Activated CD4-positive, alpha-beta T cell treated with anti-CD3 and anti-CD28 coated beads, Interleukin-2, amount 10 ng/mL, durations not matched to agents 7 days and 5 days (primary cell): ENCODE results near the gene TMPRSS9. TPM values are rescaled to one million over a fixed set of nuclear protein-coding genes. Genes with fewer than 3 reads are reported as not detected.
"Not testable (repeated sequence)": the region's sequence is repeated elsewhere in the genome, so short reads cannot be mapped to it uniquely, and the experiment has no call there.

Source experiments
- CTCF ChIA-PET: fragments of 350-600 bp; sonication (Branson Sonifier 250); formaldehyde crosslinking; loops from one replicate; lab custom pipeline; 2021; ENCODE audit warnings: antibody characterized with exemption; lab: Charles Lee
- POLR2A ChIA-PET: fragments of 350-600 bp; sonication (Branson Sonifier 250); formaldehyde crosslinking; loops from one replicate; lab custom pipeline; 2021; ENCODE audit warnings: antibody characterized with exemption; lab: Charles Lee
- DNase-seq: peaks from one replicate; pipeline ENCODE4 v3.0.0-alpha.2; 2020
- H3K27ac Mint-ChIP-seq: one replicate; pipeline ENCODE4 v1.8.0; 2021; ENCODE audit warnings: mild to moderate bottlenecking, moderate library complexity, mixed read lengths
- H3K27me3 Mint-ChIP-seq: one replicate; pipeline ENCODE4 v1.8.0; 2021; ENCODE audit warnings: mixed read lengths
- H3K36me3 Mint-ChIP-seq: one replicate; pipeline ENCODE4 v1.8.0; 2021; ENCODE audit warnings: low read depth, mixed read lengths
- H3K4me1 Mint-ChIP-seq: one replicate; pipeline ENCODE4 v1.8.0; 2021; ENCODE audit warnings: mixed read lengths
- H3K4me3 Mint-ChIP-seq: one replicate; pipeline ENCODE4 v1.8.0; 2021; ENCODE audit warnings: mild to moderate bottlenecking, moderate library complexity, mixed read lengths
- H3K9me3 Mint-ChIP-seq: one replicate; pipeline ENCODE4 v1.8.0; 2021; ENCODE audit warnings: mixed read lengths
- total RNA-seq, 2 experiments: library from RNA; stranded (reverse); gene quantifications; one replicate each; pipeline ENCODE4 v1.2.3, GENCODE V29; 2021

Gene TMPRSS9
- total RNA-seq, 2 experiments from 2014 or later = not detected

- Mint-ChIP-seq H3K27me3 (no peaks in the 10 kb centered on the region), H3K9me3 (no peaks in the 10 kb centered on the region), H3K27ac (no peak overlapping the region), H3K4me3 (no peak overlapping the region), H3K4me1 (peaks cover 25% of the 10 kb centered on the region), H3K36me3 (peaks cover 13% of the 10 kb centered on the region)
- no peak for DNase-seq
- CTCF ChIA-PET = interaction anchor here (0.8 to 2.1 kb wide), 3 partner anchors 10 to 297 kb away, joined by 3 to 7 read pairs (median 3); no protein-coding TSS in a partner anchor
- POLR2A ChIA-PET = no interaction called here
Measured at GRCh38 chr19:2453431-2454025, 93.5 kb downstream of the TMPRSS9 start.

DNA sequence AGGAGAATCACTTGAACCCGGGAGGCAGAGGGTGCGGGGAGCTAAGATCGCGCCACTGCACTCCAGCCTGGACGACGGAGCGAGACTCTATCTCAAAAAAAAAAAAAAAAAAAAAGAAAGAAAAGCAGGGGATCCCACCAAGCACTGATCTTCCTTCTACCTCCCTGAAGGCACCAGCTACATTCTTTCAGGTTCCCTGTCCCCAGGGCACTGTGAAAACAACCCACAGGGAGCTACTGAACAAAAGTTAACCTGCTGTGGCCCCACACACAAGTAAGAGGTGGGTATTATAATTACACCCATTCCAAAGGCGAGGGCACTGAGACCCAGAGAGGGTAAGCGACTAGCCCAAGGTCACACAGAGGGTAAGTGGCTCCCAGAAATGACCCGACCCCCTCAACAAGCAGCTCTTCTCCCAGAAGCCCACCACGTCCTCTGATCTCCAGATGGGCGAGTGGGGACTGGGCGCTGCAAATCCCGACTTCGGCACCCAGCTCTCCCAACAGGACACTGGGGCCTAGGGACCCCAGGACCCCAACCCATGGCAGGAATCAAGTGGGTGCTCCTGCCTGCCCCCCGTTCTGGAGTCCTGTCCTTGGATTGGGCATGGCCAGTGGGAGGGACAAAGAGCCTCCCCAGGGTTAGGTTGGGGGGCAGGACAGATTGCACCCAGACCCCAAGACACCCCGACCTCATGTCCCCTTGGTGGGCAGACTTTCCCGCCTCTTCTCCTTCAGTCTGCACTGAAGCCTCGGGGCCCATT, 94.3 kb downstream of the TMPRSS9 start:
- no peaks in the 10 kb centered on the region for H3K9me3 Mint-ChIP-seq
- H3K36me3 Mint-ChIP-seq = peaks cover 13% of the 10 kb centered on the region
- POLR2A ChIA-PET = no interaction called here

GRCh38 chr19:2454962-2455850, 95.1 kb downstream of the TMPRSS9 start:
- DNase-seq = no peak
- H3K36me3 Mint-ChIP-seq = peaks cover 17% of the 10 kb centered on the region
- peak overlapping the region; percentile 82 for H3K4me3 Mint-ChIP-seq
- CTCF ChIA-PET = interaction anchor here (0.6 to 2.1 kb wide), 4 partner anchors 11 to 182 kb away, joined by 3 to 7 read pairs (median 3); no protein-coding TSS in a partner anchor
- peaks cover 25% of the 10 kb centered on the region for H3K4me1 Mint-ChIP-seq
- peak overlapping the region; percentile 86 for H3K27ac Mint-ChIP-seq
- POLR2A ChIA-PET = no interaction called here
- no peaks in the 10 kb centered on the region for H3K9me3 Mint-ChIP-seq
- H3K27me3 Mint-ChIP-seq = no peaks in the 10 kb centered on the region

More for the DNA sequence above, 94.3 kb downstream of the TMPRSS9 start:
- DNase-seq = no peak
- H3K4me1 Mint-ChIP-seq = peaks cover 23% of the 10 kb centered on the region
- H3K27me3 Mint-ChIP-seq = no peaks in the 10 kb centered on the region
- peak overlapping the region; percentile 86 for H3K27ac Mint-ChIP-seq
- CTCF ChIA-PET = interaction anchor here (0.6 to 2.1 kb wide), 4 partner anchors 10 to 298 kb away, joined by 3 to 7 read pairs (median 3); no protein-coding TSS in a partner anchor
- peak overlapping the region; percentile 82 for H3K4me3 Mint-ChIP-seq

DNA sequence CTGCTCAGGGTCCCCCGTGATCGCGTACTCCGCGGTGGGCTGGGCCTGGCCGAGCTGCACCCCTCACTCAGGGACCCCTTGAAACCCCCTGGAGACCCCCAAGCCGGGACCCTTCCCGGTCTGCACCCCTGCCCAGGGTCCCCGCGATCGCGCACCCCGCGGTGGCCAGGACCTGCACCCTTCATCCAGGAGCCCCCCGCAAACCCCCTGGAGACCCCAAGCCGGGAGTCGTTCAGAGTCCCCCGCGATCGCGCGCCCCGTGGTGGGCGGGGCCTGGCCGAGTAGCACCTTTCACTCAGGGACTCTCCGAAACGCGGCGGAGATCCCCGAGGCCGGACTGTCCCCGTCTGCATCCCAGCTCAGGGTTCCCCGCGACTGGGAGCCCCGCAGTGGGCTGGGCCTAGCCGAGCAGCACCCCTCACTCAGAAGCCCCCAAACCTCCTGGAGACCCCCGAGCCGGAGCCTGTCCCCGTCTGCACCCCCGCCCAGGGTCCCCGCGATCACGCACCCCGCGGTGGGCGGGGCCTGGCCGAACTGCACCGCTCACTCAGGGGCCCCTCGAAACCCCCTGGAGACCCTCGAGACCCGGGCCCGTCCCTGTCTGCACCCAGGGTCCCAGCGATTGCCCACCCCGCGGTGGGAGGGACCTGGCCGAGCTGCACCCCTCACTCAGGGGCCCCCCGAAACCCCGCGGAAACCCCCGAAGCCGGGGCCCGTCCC, 95.9 kb downstream of the TMPRSS9 start:
- CTCF ChIA-PET = interaction anchor here (0.6 to 1.9 kb wide), 7 partner anchors 11 to 181 kb away, joined by 3 to 7 read pairs (median 3); no protein-coding TSS in a partner anchor
- peak overlapping the region; percentile 82 for H3K4me3 Mint-ChIP-seq

GRCh38 chr19:2457394-2458037, 97.5 kb downstream of the TMPRSS9 start:
- H3K27me3 Mint-ChIP-seq = no peaks in the 10 kb centered on the region
- H3K27ac Mint-ChIP-seq = peak overlapping the region; percentile 86
- no peak for DNase-seq
- peaks cover 16% of the 10 kb centered on the region for H3K36me3 Mint-ChIP-seq
- ChIA-PET POLR2A (interaction anchor here (0.6 to 1.4 kb wide), 2 partner anchors 19 to 30 kb away, joined by 3 to 12 read pairs; partner anchors contain the start of genes GADD45B and TIMM13), CTCF (interaction anchor here (1.0 to 1.9 kb wide), 3 partner anchors 12 to 179 kb away, joined by 3 to 7 read pairs (median 4); no protein-coding TSS in a partner anchor)
- peak overlapping the region; percentile 74 for H3K4me3 Mint-ChIP-seq
- no peaks in the 10 kb centered on the region for H3K9me3 Mint-ChIP-seq
- H3K4me1 Mint-ChIP-seq = peaks cover 38% of the 10 kb centered on the region

More for the DNA sequence above, 95.9 kb downstream of the TMPRSS9 start:
- H3K36me3 Mint-ChIP-seq = peaks cover 18% of the 10 kb centered on the region
- no peaks in the 10 kb centered on the region for H3K27me3 Mint-ChIP-seq
- no peaks in the 10 kb centered on the region for H3K9me3 Mint-ChIP-seq
- H3K4me1 Mint-ChIP-seq = peaks cover 28% of the 10 kb centered on the region
- POLR2A ChIA-PET = interaction anchor here (1.4 kb wide), 1 partner anchor 20 kb away, joined by 12 read pairs; the partner anchor contains the start of gene GADD45B
- DNase-seq = peak; percentile 48
- peak overlapping the region; percentile 92 for H3K27ac Mint-ChIP-seq

DNA sequence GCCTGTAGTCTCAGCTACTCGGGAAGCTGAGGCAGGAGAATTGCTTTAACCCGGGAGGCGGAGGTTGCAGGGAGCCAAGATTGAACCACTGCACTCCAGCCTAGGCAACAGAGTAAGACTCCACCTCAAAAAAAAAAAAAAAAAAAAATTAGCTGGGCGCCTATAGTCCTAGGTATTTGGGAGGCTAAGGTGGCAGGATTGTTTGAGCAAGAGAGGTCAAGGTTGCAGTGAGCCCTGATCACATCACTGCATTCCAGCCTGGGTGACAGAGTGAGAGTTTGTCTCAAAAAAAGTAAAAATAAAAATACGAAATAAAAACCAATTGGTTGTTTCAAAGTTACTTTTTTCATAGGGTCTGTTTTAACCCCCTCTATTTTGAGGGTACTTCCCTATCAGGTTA, 98.0 kb downstream of the TMPRSS9 start:
- H3K36me3 Mint-ChIP-seq = peaks cover 16% of the 10 kb centered on the region
- H3K27ac Mint-ChIP-seq = no peak overlapping the region
- no peaks in the 10 kb centered on the region for H3K9me3 Mint-ChIP-seq
- DNase-seq = no peak
- peaks cover 38% of the 10 kb centered on the region for H3K4me1 Mint-ChIP-seq
- ChIA-PET POLR2A (interaction anchor here (0.7 kb wide), 1 partner anchor 14 kb away, joined by 5 read pairs; no protein-coding TSS in a partner anchor), CTCF (interaction anchor here (1.9 kb wide), 1 partner anchor 179 kb away, joined by 7 read pairs; no protein-coding TSS in a partner anchor)
- H3K27me3 Mint-ChIP-seq = no peaks in the 10 kb centered on the region
- no peak overlapping the region for H3K4me3 Mint-ChIP-seq

DNA sequence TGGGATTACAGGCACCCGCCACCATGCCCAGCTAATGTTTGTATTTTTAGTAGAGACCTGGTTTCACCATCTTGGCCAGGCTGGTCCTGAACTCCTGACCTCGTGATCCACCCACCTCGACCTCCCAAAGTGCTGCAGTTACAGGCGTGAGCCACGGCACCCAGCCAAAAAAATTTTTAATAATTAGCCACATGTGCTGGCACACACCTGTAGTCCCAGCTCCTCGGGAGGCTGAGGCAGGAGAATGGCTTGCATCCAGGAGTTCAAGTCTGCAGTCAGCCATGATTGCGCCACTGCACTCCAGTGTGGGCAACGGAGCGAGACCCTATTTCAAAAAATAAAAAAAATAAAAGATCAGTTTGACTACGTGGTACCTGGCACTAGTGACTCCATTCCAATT, 98.7 kb downstream of the TMPRSS9 start:
- H3K27ac Mint-ChIP-seq, H3K4me3 Mint-ChIP-seq, H3K27me3 Mint-ChIP-seq, H3K9me3 Mint-ChIP-seq, CTCF ChIA-PET, DNase-seq: not testable (repeated sequence)
- POLR2A ChIA-PET = interaction anchor here (0.7 kb wide), 1 partner anchor 14 kb away, joined by 5 read pairs; no protein-coding TSS in a partner anchor
- peaks cover 41% of the 10 kb centered on the region for H3K4me1 Mint-ChIP-seq
- H3K36me3 Mint-ChIP-seq = peaks cover 16% of the 10 kb centered on the region

DNA sequence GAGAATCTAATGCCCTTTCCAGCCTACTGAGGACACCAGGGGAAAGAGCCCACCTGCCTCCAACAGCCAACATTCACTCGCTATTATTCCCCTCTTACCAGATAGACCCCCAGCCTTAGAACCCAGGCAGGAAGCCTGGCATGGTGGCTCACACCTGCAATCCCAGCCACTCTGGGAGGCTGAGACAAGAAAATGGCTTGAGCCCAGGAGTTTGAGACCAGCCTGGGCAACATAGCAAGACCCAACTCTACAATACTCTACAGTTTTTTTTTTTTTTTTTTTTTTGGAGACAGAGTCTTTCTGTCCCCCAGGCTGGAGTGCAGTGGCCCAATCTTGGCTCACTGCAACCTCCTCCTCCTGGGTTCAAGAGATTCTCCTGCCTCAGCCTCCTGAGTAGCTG, 100.2 kb downstream of the TMPRSS9 start:
- H3K36me3 Mint-ChIP-seq = peaks cover 14% of the 10 kb centered on the region
- peaks cover 30% of the 10 kb centered on the region for H3K4me1 Mint-ChIP-seq
- DNase-seq = no peak
- H3K4me3 Mint-ChIP-seq = peak overlapping the region; percentile 51
- H3K27me3 Mint-ChIP-seq = no peaks in the 10 kb centered on the region
- CTCF ChIA-PET = interaction anchor here (0.8 to 1.0 kb wide), 2 partner anchors 151 to 177 kb away, joined by 4 read pairs; no protein-coding TSS in a partner anchor
- no peaks in the 10 kb centered on the region for H3K9me3 Mint-ChIP-seq
- no peak overlapping the region for H3K27ac Mint-ChIP-seq
- POLR2A ChIA-PET = no interaction called here

DNA sequence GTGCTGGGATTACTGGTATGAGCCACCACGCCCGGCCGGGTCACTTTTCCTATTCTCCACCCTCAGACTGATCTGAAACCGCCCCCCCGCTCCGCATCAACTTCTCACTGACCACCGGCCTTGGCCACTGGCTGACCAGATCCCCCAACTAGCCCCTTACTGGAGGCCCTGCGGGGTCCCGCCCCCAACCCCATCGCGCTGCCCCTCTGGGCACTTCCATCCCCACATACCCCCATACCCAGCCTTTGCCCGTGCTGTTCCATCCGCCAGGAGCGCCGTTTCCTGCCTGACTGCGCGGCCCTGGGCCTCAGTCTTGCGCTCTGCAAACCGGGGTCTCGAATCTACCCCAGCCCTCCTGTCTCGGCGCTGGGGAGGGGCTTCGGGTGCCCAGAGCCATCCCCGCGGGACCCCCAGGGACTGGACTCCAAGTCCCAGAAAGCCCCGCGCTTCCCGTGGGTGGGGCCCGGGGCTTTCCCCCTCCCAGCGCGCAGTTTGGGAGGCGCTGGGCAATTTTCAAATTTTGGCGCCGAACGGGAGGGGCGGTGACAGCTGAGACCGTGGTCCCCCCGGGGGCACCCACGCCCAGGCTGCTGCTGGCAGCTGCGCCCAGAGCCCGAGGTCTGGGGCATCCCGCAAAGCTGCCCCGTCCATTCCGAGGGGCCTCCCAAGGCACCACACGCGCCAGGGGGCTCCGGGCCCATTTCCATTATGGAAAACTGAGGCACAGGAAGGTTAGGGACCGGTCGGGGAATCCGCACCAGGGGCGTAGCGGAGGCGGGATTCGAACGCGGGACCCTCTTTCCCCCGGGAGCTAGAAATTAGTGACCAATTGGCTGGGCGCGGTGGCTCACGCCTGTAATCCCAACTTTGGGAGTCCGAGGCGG, 101.9 kb downstream of the TMPRSS9 start:
- POLR2A ChIA-PET = no interaction called here
- peaks cover 27% of the 10 kb centered on the region for H3K4me1 Mint-ChIP-seq
- CTCF ChIA-PET = interaction anchor here (0.6 to 1.2 kb wide), 7 partner anchors 8 to 301 kb away, joined by 3 to 5 read pairs (median 3); no protein-coding TSS in a partner anchor
- no peaks in the 10 kb centered on the region for H3K9me3 Mint-ChIP-seq
- peak overlapping the region; percentile 93 for H3K4me3 Mint-ChIP-seq
- peak; percentile 83 for DNase-seq
- no peaks in the 10 kb centered on the region for H3K27me3 Mint-ChIP-seq
- H3K27ac Mint-ChIP-seq = peak overlapping the region; percentile 96
- peaks cover 13% of the 10 kb centered on the region for H3K36me3 Mint-ChIP-seq

- Mint-ChIP-seq H3K27me3 (no peaks in the 10 kb centered on the region), H3K27ac (peak overlapping the region; percentile 86), H3K9me3 (no peaks in the 10 kb centered on the region), H3K36me3 (peaks cover 8% of the 10 kb centered on the region), H3K4me3 (peak overlapping the region; percentile 93), H3K4me1 (peaks cover 24% of the 10 kb centered on the region)
- ChIA-PET POLR2A (interaction anchor here (0.6 kb wide), 1 partner anchor 158 kb away, joined by 3 read pairs; no protein-coding TSS in a partner anchor), CTCF (interaction anchor here (0.6 to 1.2 kb wide), 9 partner anchors 8 to 302 kb away, joined by 3 to 5 read pairs (median 3); partner anchors contain the start of gene GADD45B)
- no peak for DNase-seq
Measured at GRCh38 chr19:2462635-2463421, 102.8 kb downstream of the TMPRSS9 start.
